ENCODE data around the gene FAM114A1.

FAM114A1 gene

GRCh38 chr4:38860788-38861424 lies 6.7 kb upstream of the FAM114A1 start:
- peak; percentile 75 for DNase-seq

GRCh38 chr4:38861791-38862190 lies 5.8 kb upstream of the FAM114A1 start:
- no peak for DNase-seq

DNA sequence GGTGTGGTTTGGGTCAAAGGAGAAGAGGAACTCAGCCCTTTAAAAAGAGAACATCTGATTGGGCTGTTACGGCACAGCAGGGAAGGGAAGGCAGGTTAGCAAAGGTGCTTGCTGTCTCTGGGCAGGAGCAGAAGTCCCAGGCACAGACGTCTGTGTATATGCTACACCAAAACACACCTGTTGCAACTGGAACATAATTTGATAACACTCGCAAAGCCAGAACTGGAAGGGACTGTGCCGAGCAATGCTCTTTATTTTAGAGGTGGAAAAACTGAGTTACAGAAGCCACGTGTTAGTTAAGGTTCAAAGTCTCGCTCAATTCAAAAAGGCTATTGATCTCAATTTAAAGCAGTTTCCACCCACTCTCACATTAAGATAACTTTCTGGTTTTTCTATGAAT lies 2.2 kb upstream of the FAM114A1 start:
- peak; percentile 9 for DNase-seq

DNA sequence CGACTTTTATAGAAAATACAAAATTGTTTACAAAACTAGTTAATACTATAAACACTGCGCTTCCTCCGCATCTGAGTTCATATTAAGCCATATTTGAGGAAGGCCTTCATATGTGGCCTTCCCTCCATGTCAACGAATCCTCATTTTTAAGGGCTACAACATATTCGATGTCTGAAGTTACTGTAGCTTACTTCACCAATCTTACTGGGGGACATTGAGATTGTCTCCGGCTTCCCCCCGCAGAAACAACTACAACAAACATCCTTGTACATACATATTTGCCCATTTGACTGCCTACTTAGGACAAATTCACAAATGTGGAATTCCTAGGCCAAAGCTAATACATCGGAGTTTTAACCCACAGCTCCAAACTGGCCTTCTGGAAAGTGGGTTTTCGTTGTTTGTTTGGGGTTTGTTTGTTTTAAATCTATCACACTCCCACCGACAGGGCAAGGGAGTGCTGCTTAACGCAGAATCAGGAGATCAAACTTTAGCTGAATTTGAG lies 581 bp upstream of the FAM114A1 start:
- DNase-seq: no peak

GRCh38 chr4:38868059-38868960 lies 704 bp downstream of the FAM114A1 start:
- DNase-seq: peak; percentile 20

DNA sequence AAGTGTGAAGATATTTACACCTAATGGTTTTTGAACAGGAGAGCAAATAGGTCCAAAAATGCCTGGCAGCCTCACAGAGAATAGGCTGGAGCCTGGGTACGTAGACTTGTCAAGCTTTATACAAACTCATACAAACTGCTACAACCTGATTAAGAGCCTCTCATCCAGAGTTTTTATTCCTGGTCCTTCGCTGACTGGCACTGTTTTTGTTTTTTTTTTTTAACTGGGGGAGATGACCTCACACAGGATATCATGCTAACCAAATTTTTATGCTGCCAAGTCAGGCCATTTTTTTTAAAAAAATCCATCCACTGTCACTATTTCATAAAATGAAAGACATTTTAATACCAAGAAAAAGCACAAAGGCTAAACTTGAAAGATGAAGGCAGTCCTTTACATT lies 1.9 kb downstream of the FAM114A1 start:
- no peak for DNase-seq

GRCh38 chr4:38870098-38870808 lies 2.6 kb downstream of the FAM114A1 start:
- DNase-seq: no peak

- DNase-seq: no peak
These were observed 4.0 kb downstream of the FAM114A1 start for GRCh38 chr4:38871593-38871992.

GRCh38 chr4:38872620-38873019 lies 5.0 kb downstream of the FAM114A1 start:
- DNase-seq: no peak

DNA sequence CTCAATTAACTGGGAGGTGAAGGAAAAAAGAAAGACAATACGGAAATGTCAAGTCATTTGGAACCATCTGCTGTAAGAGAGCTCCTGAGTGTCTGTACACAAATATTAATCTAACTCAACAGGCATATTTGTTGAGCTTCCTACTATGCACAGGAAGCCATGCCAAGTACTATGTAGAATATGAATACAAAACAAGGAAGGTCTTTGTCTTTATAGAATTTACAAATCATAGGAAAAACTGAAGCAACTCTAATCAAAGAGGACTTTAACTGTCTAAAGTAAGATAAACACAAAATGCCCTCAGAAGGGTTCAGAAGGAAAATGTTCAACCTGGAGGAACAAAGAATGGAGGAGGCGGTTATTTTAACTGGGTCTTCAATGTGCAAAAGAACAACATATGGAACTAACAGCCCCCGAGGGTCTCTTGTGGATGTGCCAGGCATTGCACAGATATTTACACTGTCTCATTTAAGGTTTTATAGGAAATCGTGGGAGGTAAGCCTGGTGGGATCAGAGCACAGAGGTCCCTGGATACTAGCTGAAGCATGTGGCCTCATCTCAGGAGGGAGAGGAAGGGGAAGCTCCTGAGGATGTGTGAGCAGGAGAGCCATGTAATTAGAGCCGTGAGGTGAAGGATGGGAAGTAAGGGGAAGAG lies 5.8 kb downstream of the FAM114A1 start:
- no peak for DNase-seq

DNA sequence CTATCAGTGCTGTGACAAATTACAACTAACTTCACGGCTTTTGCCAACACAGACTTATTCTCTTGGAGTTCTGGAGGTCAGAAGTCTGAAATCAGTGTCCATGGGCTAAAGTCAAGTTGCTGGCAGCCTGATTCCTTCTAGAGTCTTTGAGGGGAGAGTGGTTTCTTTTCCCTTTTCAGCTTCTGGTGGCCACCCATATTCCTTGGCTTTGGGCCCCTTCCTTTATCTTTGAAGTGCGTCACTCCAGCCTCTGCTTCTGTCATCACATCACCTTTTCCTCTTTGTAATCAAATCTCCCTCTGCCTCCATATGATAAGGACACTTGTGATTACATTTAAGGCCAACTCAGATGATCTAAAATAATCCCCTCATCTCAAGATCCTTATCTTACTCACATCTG lies 9.0 kb downstream of the FAM114A1 start:
- no peak for DNase-seq

DNA sequence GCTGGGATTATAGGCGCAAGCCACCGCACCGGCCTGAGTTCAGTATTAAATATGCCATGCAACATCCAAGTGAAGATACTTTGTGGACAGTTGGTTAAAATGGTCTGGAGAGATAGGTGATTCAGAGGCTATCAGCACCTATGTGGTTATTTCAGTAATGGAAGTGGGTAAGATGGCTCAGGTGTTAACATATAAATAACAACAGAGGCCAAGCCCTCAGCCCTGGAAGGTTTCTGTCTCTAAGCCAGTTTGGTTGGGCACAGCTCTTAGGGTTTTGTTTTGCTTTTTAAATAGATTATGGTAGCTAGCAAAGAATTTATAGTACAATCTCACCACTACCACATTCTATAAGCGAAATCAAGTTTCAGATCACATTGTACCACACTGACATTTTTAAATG lies 16.6 kb downstream of the FAM114A1 start:
- DNase-seq: no peak

DNA sequence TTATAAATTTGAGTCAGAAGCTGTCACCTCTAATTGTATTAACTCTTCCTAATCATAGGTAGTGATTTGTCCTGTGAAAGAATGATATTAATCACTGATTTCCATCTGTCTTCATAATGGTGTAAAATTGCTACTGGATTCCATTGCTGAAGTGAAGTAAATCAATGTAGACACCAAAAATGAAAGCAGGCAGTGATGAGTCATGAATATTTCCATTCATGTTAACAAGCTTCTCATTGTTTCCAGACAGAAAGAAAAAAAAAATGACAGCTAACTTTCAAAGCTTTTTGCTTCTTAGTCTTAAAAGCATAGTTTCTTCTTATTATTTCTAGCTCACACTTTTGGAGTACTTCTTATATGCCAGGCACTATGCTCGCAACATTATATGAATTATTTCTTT lies 21.5 kb downstream of the FAM114A1 start:
- no peak for DNase-seq

- no peak for DNase-seq
These were observed 23.7 kb downstream of the FAM114A1 start for GRCh38 chr4:38891051-38891983.

DNA sequence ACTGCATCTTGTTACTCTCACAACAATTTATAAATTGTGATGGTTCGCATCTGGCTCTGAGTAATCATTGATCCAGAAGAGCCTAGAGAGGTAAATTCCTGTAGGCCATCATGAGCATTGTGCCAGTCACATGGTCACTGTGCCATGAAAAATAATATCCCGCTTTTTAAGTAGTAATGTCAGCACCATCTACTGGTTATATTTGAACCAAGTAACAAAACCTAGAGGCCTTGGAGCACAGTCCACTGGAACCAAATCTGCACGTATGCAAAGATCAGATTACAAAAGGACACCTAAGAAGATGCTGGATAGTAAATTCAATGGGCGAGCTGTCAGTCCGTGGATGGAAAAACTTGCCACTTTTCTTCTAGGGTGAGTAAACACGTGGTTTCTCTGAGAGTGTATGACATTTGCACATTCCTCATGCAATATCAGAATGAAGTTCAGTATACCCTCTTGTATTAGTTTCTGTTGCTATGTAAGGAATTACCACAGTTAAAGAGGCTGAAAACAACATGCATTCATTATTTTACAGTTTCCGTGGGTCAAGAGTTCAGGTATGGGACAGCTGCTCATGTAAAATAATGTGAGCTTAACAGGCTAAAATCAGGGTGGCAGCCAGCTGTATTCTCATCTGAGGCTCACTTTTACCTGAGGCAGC lies 26.8 kb downstream of the FAM114A1 start:
- DNase-seq: no peak

- DNase-seq: no peak
These were observed 29.3 kb downstream of the FAM114A1 start for GRCh38 chr4:38896940-38897339.

DNA sequence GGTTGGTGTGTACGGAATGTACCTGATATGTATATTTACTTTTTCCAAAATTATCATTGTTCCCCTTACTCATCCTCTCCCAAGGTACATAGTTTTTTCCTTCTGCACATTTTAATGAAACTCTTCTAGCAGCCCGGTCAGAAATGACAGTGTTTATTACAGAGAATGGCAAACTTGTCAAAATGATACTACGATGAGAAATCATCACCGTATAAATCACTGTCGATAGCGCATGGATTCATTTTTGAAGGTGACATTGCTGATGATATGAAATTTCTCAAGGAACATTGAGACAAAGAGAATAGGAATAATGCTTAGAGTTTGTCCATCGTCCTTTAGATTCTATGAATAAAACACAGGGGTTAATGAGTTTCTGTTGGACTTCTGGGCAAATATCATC lies 30.6 kb downstream of the FAM114A1 start:
- DNase-seq: no peak

- DNase-seq: no peak
These were observed 34.6 kb downstream of the FAM114A1 start for GRCh38 chr4:38902221-38902620.

DNA sequence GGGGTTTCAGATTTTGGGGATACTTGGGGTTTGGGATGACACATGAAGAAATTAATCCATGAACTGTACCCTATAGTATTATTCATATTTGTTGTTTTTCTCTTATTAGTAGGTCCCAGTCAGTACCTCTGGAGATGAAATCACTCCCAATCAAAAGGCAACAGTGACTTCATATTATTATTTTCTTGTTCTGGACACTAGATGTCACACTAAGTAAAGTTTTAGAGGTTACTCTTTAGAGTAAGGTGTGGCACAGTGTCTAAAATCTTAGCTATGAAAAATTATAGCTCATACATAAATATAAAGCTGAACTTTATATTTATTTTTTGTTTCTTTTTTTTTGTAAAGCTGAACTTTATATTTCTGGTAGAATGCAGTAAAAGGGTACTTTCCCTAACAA lies 35.1 kb downstream of the FAM114A1 start:
- peak; percentile 59 for DNase-seq

DNA sequence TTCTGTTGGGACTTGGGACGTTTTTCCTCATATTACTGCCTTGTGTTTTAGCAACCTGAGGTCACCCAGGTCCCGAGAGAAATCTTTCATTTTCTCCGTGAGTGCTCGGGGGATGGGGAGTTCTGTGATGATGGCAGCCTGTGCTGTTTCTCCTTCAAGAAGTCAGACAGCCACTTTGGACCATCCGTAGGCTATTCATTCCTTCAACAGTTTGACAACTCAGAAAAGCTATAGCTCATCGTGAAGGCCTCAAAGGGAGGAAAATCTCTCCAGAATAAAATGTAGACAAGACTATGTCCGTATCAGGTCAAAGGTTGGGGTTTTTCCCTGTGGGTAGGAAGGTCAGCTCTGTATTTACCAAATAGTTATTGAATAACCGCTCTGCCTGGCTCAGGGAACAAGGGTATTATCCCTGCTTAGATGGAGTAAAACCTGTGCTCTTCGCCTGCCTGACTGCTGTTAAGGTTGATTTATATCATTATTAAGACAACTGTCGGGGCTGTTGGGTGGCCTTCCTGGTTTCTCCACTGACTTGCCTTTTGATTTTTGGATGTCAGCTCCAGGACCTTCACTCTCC lies 36.6 kb downstream of the FAM114A1 start:
- peak; percentile 76 for DNase-seq

DNA sequence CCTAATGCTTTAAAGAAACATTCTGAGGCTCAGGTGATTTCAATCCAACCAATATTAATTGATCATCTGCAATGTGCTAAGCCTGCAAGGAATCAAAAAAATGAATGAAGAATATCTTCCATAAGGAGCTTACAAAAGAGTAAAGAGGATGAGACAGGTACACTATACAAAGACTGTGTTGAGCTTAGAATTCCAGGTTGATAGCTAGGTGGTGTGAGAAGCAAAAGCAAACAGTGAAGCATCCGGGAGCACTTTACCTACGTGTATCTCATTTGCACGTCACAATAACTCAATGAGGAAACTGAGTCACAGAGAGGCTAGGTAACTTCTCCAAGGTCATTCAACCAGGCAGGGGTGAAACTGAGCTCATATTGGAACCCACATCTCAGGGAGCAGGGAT lies 37.1 kb downstream of the FAM114A1 start:
- DNase-seq: no peak

Data from NCI-H82 (cell line).